DND-41 (cell line): ENCODE measurements around the gene MBD6.

Experiments
- ATAC-seq: fragments of 200-7000 bp; cut with Tn5 transposase; 3 replicates; pipeline ENCODE4 v1.9.1; 2021; ENCODE audit warnings: low read depth; ENCODE audit not compliant: insufficient read depth
- DNase-seq: peaks from one replicate; pipeline ENCODE4 v3.0.0-alpha.2; 2020
- H2AFZ ChIP-seq: 2 replicates; pipeline ENCODE4 v1.6.0; 2012; ENCODE audit warnings: low read depth, low read length
- H3K27ac ChIP-seq: 2 replicates; pipeline ENCODE4 v1.5.1; 2012; ENCODE audit warnings: low read length, inconsistent platforms
- H3K27me3 ChIP-seq: fragments of 200-600 bp; sonication (generic); 2 replicates; pipeline ENCODE4 v1.6.0; 2012; ENCODE audit warnings: low read length, mild to moderate bottlenecking, inconsistent platforms; ENCODE audit not compliant: insufficient read depth, poor library complexity
- H3K36me3 ChIP-seq: 2 replicates; pipeline ENCODE4 v1.5.1; 2012; ENCODE audit warnings: low read length, inconsistent platforms; ENCODE audit not compliant: insufficient read depth
- H3K4me1 ChIP-seq: 2 replicates; pipeline ENCODE4 v1.5.1; 2012; ENCODE audit warnings: mild to moderate bottlenecking, low read length; ENCODE audit not compliant: insufficient read depth
- H3K4me2 ChIP-seq: 2 replicates; pipeline ENCODE4 v1.6.0; 2012; ENCODE audit warnings: mild to moderate bottlenecking, moderate library complexity, low read length, inconsistent platforms; ENCODE audit not compliant: insufficient read depth
- H3K4me3 ChIP-seq, 2 experiments: fragments of 200-600 bp in 1 of 2; shearing (Covaris generic) in 1 of 2; 2 replicates each; pipeline ENCODE4 v1.5.1; 2012 to 2016; ENCODE audit warnings: inconsistent platforms in 2 of 2, low read length in 2 of 2, mild to moderate bottlenecking in 2 of 2, low read depth in 1 of 2, moderate library complexity in 1 of 2
- H3K79me2 ChIP-seq: 2 replicates; pipeline ENCODE4 v1.6.0; 2012; ENCODE audit warnings: low read length, inconsistent platforms; ENCODE audit not compliant: insufficient read depth
- H3K9ac ChIP-seq: 2 replicates; pipeline ENCODE4 v1.6.0; 2012; ENCODE audit warnings: low read depth, mild to moderate bottlenecking, inconsistent platforms, low read length, moderate library complexity
- H3K9me3 ChIP-seq: 2 replicates; pipeline ENCODE4 v1.5.1; 2012; ENCODE audit warnings: low read length, moderate library complexity, mild to moderate bottlenecking, inconsistent platforms; ENCODE audit not compliant: insufficient read depth, severe bottlenecking
- H4K20me1 ChIP-seq: 2 replicates; pipeline ENCODE4 v1.6.0; 2012; ENCODE audit warnings: low read length; ENCODE audit not compliant: insufficient read depth
- EZH2 ChIP-seq: IDR thresholded peaks from 3 replicates; pipeline ENCODE4 v1.6.1; 2012; ENCODE audit warnings: borderline replicate concordance, low read depth, mild to moderate bottlenecking, moderate library complexity, low read length, inconsistent platforms; ENCODE audit not compliant: severe bottlenecking
- TF ChIP-seq, protein P1 (sequence below): IDR thresholded peaks from 2 replicates; pipeline ENCODE4 v1.5.1; 2012; ENCODE audit warnings: borderline replicate concordance, low read length, moderate library complexity, mild to moderate bottlenecking; ENCODE audit not compliant: poor library complexity, severe bottlenecking; ENCODE audit errors: extremely low read depth

The MBD6 gene

DNA sequence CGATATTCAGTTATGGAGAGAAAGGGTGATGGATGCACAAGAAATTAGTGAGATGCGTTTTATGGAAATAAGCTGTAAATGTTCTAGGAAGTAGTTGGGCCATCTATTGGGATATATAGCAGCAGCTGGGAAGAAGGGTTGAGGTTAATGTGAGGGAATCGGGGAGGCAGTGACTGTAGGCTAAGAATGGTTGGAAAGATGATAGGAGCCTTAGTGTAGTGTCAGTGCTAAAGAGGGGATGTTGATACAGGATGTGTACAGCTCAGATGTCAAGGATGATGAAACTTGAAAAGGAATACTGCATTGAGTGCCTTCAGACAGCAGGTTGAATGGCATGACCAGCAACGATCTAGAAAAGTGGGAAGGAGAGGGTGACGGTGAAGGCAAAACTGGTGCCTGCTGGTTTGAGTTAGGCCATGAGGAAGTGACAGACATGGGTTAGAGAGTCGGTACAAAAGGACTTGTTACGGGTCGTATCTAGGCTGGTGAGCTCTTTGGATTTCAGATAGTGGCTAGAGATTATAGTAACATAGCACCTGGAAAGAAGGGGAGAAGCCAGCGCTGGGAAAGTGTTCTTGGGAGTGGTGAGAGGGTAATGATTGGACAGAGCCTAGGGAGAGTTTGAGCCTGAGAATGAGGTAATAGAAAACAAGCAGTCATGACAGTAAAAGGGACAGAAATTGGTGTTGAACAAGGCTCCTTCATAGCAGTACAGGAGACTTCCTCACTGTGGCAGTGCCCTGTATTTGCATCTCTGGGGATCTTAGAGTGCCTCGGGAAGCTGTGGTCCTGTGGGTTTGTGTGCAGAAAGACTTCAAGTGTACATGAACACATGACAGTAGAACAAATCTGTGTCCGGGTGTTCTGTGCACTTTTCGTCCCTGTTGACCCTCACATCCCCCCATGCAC is 25.1 kb upstream of the MBD6 start:
- no peaks in the 10 kb centered on the region for H3K9me3 ChIP-seq
- H3K27ac ChIP-seq = no peak overlapping the region
- no peaks in the 10 kb centered on the region for H3K4me1 ChIP-seq
- DNase-seq (no peak), ATAC-seq (peak; percentile 27)
- no peak overlapping the region for H2AFZ ChIP-seq
- H3K27me3 ChIP-seq = no peaks in the 10 kb centered on the region
- no peak overlapping the region for H3K4me2 ChIP-seq
- peaks cover 48% of the 10 kb centered on the region for H3K79me2 ChIP-seq
- H3K4me3 ChIP-seq = no peak overlapping the region
- TF ChIP-seq, protein P1, sequence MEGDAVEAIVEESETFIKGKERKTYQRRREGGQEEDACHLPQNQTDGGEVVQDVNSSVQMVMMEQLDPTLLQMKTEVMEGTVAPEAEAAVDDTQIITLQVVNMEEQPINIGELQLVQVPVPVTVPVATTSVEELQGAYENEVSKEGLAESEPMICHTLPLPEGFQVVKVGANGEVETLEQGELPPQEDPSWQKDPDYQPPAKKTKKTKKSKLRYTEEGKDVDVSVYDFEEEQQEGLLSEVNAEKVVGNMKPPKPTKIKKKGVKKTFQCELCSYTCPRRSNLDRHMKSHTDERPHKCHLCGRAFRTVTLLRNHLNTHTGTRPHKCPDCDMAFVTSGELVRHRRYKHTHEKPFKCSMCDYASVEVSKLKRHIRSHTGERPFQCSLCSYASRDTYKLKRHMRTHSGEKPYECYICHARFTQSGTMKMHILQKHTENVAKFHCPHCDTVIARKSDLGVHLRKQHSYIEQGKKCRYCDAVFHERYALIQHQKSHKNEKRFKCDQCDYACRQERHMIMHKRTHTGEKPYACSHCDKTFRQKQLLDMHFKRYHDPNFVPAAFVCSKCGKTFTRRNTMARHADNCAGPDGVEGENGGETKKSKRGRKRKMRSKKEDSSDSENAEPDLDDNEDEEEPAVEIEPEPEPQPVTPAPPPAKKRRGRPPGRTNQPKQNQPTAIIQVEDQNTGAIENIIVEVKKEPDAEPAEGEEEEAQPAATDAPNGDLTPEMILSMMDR = no peak
- TF ChIP-seq EZH2 = no peak
- H4K20me1 ChIP-seq = peaks cover 28% of the 10 kb centered on the region; the same call in 1 of the 2 replicates
- peaks cover 73% of the 10 kb centered on the region for H3K36me3 ChIP-seq
- no peak overlapping the region for H3K9ac ChIP-seq

DNA sequence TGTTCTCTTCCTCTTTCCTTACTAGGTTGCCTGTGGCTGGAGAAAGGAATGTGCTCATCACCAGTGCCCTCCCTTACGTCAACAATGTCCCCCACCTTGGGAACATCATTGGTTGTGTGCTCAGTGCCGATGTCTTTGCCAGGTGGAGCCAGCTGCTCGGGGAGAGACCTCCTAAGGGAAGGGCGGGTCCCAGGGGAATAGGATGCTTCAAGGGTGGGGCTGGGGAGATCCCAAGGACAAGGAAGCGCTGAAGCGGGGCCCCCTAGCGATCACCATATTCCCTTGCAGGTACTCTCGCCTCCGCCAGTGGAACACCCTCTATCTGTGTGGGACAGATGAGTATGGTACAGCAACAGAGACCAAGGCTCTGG is 24.5 kb upstream of the MBD6 start:
- Histone ChIP-seq H3K36me3 (peaks cover 74% of the 10 kb centered on the region), H3K4me1 (no peaks in the 10 kb centered on the region), H3K9me3 (no peaks in the 10 kb centered on the region), H4K20me1 (peaks cover 23% of the 10 kb centered on the region; the same call in 1 of the 2 replicates), H3K79me2 (peaks cover 42% of the 10 kb centered on the region), H3K4me3 (no peak overlapping the region), H3K27me3 (no peaks in the 10 kb centered on the region), H3K9ac (no peak overlapping the region), H2AFZ (no peak overlapping the region), H3K4me2 (no peak overlapping the region), H3K27ac (no peak overlapping the region)
- ATAC-seq (peak; percentile 34; the same call in 1 of the 3 replicates), DNase-seq (no peak)
- TF ChIP-seq, protein P1 = no peak
- no peak for TF ChIP-seq EZH2

DNA sequence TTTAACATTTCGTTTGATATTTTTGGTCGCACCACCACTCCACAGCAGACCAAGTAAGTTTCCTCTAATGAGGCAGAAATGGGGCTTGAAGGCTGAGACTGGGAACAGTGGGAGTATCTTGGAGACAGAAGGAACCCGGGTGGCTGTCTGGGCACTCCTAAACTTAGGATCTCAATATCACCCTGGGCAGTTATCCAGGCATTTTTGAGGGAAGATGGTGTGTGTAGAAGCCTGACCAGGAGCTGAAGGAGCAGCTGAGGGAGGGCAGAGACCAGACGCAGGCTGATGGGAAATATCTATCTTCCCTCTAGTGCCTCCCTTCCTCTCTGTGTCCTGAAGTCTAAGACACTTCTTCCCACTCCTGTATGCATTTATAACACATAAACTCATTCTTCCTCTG is 24.1 kb upstream of the MBD6 start:
- ATAC-seq = no peak
- Histone ChIP-seq H3K36me3 (peaks cover 77% of the 10 kb centered on the region), H2AFZ (no peak overlapping the region), H3K4me3 (no peak overlapping the region), H3K27ac (no peak overlapping the region), H3K79me2 (peaks cover 42% of the 10 kb centered on the region), H3K9ac (no peak overlapping the region), H3K27me3 (no peaks in the 10 kb centered on the region), H3K4me2 (no peak overlapping the region), H3K4me1 (no peaks in the 10 kb centered on the region), H3K9me3 (no peaks in the 10 kb centered on the region), H4K20me1 (peaks cover 23% of the 10 kb centered on the region; the same call in 1 of the 2 replicates)
- TF ChIP-seq EZH2 = no peak
- TF ChIP-seq, protein P1 = no peak
- DNase-seq = no peak
